SU-DHL-6 (cell line): Measurements from ENCODE around the gene APC2.

Experiments used
- CTCF ChIP-seq: fragments of 200-600 bp; sonication (generic); IDR thresholded peaks from one replicate; pipeline ENCODE4 v1.5.1; 2017; ENCODE audit warnings: antibody characterized with exemption, mild to moderate bottlenecking, low read length, moderate library complexity; ENCODE audit not compliant: insufficient read depth, poor library complexity, severe bottlenecking
- EZH2phosphoT487 ChIP-seq: fragments of 200-600 bp; sonication (generic), shearing (Covaris generic); conservative IDR thresholded peaks from 2 replicates; pipeline ENCODE4 v1.6.1; 2018; ENCODE audit warnings: mild to moderate bottlenecking, antibody characterized with exemption, low read length, moderate library complexity, mixed read lengths

DNA sequence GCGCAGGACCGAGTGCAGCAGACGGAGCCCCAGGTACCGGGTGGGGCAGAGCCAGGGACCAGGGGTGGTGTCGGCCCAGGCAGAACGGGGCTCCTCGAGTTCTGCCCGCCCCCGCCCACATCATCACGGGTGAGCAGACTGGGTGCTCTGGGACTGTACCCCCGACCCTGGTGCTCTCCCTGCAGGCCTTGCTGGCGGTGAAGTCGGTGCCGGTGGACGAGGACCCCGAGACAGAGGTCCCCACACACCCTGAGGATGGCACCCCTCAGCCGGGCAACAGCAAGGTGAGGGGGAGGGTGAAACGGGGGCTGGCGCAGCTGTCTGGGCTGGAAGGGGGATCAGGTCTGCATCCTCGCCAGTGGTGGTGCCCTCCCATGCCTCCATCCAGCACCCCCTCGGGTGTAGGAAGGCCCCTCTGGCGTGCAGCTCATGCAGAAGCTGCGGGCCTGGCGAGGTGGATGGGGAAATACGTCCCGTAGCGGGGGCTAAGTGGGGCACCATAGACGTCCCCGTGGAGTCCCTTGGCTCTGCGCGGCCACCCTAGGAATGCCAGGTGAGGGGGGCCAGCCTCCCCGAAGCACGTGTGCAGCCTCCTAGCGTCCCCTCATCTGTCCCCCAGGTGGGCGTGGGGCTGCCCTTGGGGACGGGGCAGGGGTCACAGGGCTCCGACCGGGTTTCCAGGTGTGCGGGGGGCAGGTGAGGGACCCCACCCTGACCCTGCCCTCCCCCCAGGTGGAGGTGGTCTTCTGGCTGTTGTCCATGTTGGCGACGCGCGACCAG is 6.4 kb downstream of the APC2 start:
- no peak for TF ChIP-seq CTCF
- no peak for TF ChIP-seq EZH2phosphoT487
